Skin epidermis (tissue), 12 donors: ENCODE measurements around the gene PCSK6.
"Not testable (repeated sequence)": the region's sequence is repeated elsewhere in the genome, so short reads cannot be mapped to it uniquely, and the experiment has no call there.

Source experiments
- H3K27ac ChIP-seq, 21 experiments: fragments of 200-600 bp; sonication (generic) in 11 of 21; one replicate each; pipeline ENCODE4 v1.5.0; 2020; ENCODE audit warnings: mild to moderate bottlenecking in 3 of 21, inconsistent platforms in 2 of 21, moderate library complexity in 2 of 21
- H3K4me3 ChIP-seq, 7 experiments: fragments of 200-600 bp; sonication (generic) in 2 of 7; one replicate each; pipeline ENCODE4 v1.5.0; 2020; ENCODE audit warnings: inconsistent platforms in 2 of 7, mild to moderate bottlenecking in 2 of 7, moderate library complexity in 1 of 7

Gene PCSK6

GRCh38 chr15:101308604-101309435, 180.7 kb downstream of the PCSK6 start:
- no peak overlapping the region for H3K4me3 ChIP-seq
- no peak overlapping the region for H3K27ac ChIP-seq

DNA sequence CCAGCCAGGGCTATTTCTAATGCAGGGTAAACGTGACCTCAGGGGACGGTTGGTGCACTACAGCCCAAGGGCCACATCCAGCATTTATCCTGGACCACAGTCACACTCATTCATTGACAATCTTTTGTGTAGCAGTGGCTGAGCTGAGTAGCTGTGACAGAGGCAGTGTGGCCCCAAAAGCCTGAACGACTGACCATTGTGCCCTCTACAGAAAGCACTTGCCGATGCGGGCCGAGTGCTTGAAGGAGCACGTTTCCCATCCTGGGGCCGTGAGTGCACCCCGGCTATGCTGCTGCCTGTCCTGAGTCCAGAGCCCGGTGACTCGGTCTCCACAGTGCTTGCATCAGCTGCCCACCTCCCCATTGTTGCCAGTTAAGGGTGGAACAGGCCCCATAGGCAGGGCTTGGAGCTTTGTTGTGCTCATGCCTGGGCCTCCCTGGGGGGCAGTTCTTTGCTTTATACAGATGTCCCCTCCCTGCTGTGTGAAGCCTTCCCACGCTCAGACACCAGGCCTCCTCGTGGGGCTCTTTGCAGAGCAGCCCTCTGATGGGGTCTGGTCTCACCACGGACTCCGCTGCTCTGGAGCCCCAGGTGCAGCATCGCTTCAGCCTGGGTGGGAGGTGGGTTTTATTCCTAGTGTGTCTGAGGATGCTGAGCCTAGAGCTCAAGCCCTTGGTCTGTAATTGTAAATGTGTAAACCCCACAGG, 181.5 kb downstream of the PCSK6 start:
- Histone ChIP-seq H3K27ac (no peak overlapping the region), H3K4me3 (no peak overlapping the region)

GRCh38 chr15:101307048-101307896, 182.2 kb downstream of the PCSK6 start:
- Histone ChIP-seq H3K4me3 (no peak overlapping the region), H3K27ac (no peak overlapping the region)

DNA sequence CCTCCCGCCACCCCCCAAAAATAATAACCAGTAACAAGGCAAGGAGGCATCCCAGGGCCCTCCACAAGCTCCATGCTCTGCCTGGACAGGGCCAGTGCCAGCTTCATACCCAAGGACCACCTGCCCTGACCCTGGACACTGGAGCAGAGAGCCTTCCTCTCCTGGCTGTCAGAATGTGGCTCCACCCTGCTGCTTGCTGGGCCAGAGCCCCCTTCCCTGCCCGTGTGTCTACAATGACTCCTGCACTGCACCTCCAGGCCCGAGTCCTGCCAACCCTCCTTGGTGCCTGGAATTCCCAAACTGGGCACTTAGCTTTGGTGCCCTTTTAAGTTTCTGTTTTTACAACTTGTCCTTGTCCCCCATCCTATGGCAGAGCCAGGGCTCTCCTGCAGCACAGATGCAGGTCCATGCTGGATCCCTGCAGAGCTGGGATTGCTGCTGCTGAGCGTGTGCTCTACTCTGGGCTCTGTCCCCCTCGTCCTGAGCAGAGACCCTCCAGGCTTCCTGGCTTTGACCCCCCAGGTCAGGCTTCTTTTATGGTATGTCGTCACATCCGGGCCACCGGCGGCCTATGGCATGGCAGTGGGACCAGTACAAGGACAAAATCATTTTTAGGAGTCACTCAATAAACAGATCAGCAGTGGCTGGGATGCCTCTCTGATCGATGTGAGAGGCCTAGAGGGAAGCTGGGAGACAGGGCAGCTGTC, 183.0 kb downstream of the PCSK6 start:
- Histone ChIP-seq H3K4me3 (no peak overlapping the region), H3K27ac (no peak overlapping the region)

- Histone ChIP-seq H3K4me3 (no peak overlapping the region), H3K27ac (no peak overlapping the region)
These were observed 183.7 kb downstream of the PCSK6 start for GRCh38 chr15:101305820-101306255.

DNA sequence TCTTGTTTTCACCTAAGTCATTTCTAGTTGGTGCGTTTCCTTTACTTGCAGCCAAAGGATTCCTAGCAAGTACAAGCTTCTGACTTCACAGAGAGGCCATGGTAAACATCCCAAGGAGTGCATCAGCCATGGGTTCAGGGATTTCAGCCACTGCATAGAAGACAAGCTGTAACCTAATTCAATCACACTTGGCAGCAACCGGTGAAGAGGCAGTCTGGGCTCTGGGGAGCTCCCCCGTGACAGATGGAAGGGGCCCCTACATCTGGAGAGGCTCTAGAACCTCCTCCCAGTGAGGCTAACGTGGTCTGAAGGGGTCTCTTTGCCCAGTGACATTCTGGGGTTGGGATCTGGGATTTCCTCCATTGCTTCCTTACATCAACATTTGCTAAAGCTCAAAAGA, 186.1 kb downstream of the PCSK6 start:
- H3K4me3 ChIP-seq = no peak overlapping the region
- no peak overlapping the region for H3K27ac ChIP-seq

DNA sequence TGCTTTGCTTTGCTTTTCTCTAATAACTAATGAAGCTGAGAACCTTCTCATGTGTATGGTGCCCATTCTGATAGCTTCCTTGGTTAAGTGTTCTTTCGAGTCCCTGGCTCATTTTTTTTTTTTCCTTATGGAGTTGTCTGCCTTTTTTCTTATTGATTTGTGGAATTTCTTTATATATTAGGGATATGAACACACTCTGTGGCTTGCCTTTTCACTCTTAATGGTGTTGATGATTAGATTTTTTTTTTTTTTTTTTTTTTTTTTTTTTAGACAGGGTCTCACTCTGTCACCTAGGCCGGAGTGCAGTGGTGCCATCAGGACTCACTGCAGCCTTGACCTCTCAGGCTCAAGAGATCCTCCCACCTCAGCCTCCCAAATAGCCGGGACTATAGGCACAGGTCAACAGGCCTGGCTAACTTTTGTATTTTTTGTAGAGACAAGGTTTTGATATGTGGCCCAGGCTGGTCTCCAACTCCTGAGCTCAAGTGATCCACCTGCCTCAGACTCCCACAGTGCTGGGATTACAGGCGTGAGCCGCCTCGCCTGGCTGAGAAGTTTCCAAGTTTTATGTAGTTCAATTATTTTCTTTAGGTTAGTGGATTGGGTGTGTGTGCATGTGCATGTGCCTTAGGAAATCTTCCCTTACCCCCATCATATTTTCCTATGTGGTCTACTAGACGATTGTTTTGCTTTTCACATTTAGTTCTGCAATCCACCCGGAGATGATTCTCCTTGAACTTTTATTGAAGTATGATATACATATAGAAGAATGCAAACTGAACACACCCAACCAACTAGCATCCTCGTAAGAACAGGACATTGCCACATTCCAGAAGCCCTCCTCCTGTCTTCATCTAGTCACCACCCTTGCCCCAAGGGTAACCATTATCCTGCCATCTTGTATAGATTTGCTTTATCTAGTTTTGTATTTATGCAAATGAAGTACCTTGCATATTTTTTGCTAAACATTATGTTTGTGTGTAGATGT, 192.8 kb downstream of the PCSK6 start:
- no peak overlapping the region for H3K4me3 ChIP-seq
- peak overlapping the region in 2 of 21 experiments; percentile 21 to 96 for H3K27ac ChIP-seq

GRCh38 chr15:101295607-101296161, 193.8 kb downstream of the PCSK6 start:
- peak overlapping the region; percentile 70 to 98 (median 93) for H3K27ac ChIP-seq

DNA sequence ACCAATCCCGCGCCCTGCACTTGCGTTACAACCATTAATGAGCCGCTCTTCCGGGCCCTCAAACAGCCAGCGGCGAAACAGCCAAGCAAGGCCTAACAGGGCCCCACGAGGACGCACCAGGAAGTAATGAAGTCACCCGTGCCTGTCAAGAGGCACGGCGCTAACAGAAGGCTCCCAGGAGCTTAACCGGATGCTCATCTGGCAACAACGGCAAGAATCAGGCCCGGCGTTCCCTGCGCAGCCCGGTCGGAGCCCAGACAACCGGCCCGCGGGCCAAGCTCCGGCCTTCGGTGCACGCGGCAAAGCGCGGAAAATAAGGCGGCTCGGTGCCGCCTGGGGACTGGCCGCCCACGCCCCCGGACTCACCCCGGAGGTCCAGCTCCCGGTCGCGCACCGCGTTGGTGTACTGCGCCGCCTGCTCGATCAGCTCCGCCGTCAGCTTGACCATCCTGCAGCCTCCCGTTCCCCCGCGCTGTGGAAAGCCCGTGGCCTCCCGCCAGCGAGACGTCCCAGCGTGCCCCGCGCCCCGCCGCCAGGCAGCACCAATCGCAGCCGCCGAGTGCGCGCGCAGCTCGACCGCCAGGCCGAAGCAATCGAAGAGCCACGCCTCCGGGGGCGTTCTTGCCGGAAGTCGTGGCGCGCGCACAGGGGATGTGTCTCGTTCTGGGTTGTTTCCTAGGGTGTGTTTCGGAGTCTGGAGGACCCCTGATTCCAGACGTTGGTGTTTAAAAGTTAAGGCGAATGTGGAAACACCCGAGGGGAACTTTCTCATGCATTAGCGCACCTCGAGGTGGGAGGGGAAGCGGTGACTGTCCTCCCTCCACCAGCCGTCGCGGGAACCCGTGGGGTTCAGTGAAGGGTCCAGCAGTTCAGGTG, 194.5 kb downstream of the PCSK6 start, which contains the start of gene SNRPA1:
SNRPA1 (minus strand) TSS at position 518 of the 876 bp plus-strand sequence; CDS start at position 448, 70 bp downstream.
- H3K4me3 ChIP-seq = peak within 1 kb of the TSS; percentile 72 to 98 (median 85)
- H3K27ac ChIP-seq = peak within 1 kb of the TSS; percentile 80 to 98 (median 93)

More at GRCh38 chr15:101295607-101296161, 193.8 kb downstream of the PCSK6 start:
- H3K4me3 ChIP-seq = peak overlapping the region; percentile 72 to 98 (median 85)

DNA sequence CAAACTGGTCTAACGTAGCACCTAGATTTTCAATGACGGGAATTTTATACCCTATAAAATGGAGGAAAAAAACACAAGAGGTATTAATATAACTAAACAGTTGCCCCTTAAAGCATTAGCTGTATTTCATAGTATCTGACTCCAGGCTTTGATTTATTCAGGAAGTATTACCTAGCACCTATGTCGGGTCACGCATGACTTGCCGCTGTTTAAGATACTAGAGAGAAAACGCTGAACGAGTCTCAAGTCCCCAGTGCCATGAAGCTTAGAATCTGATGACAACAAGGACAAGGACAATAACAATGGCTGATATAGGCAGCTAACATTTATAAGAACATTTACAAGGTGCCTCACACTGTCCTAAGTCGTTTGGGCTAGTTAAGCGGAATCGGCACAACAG, 196.4 kb downstream of the PCSK6 start:
- H3K27ac ChIP-seq = peak overlapping the region in 2 of 21 experiments; percentile 28 to 92
- peak overlapping the region in 4 of 7 experiments; percentile 72 to 98 (median 88) for H3K4me3 ChIP-seq

DNA sequence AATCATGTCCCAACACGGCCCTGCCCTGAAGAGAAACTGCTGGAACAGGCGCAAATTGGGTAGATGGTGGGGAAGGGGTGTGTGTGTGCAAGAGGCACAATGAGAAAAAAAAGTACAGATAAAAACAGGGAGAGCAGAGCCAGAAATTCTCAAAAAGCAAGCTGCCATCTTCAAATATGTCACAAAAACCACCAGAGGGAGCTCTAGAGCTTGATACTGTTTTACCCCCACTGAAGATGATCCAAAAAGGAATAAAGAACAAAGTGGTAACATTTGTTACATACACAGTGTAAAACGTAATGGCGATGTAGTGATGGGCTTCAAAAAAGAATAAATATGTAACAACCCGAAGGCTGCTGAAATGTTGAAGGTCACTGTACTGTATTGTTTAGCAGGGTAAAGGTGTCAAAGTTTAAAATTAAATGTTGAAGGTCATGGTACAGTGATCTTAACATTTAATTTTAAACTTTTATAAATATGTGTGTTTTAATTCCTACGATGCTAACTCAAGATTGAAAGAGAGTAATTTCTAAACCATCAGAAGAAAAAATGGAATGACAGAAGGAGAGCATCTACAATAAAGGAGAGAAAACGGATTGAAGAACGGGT, 200.5 kb downstream of the PCSK6 start:
- H3K27ac ChIP-seq = peak overlapping the region in 1 of 21 experiments; percentile 24
- no peak overlapping the region for H3K4me3 ChIP-seq

DNA sequence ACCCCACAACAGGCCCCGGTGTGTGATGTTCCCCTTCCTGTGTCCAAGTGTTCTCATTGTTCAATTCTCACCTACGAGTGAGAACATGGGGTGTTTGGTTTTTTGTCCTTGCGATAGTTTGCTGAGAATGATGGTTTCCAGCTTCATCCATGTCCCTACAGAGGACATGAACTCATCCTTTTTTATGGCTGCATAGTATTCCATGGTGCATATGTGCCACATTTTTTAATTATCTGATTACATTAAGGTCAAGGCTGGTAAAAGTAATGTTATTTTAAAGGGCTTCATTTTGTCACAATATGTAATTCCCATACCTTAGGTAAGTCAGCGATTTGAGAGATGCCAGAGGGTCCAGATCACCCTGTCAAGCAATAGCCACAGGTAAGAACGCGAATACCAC, 202.2 kb downstream of the PCSK6 start:
- H3K4me3 ChIP-seq, H3K27ac ChIP-seq: not testable (repeated sequence)

- H3K27ac ChIP-seq = no peak overlapping the region
- H3K4me3 ChIP-seq = no peak overlapping the region
These were observed 202.9 kb downstream of the PCSK6 start for GRCh38 chr15:101286471-101287114.

- no peak overlapping the region for H3K4me3 ChIP-seq
- H3K27ac ChIP-seq = no peak overlapping the region
These were observed 205.6 kb downstream of the PCSK6 start for GRCh38 chr15:101283931-101284330.

DNA sequence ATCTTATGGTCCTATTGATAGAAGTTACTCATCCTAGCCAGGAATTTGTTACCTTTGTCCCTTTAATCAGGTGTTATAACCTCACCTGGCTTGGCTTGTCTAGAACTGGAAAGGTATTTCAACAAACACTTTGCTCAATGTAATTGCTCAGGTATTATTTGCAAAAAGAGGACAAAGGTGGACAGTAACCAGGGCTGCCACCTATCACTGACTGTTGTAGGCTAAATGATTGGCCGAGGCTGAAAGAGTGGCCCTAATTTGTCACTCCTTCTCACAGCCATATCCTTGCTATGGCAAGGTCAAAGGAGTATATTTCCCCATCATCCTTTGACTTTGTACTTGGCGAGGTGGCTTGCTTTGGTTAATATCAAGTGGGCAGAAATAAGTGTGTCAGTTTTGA, 209.5 kb downstream of the PCSK6 start:
- Histone ChIP-seq H3K4me3 (no peak overlapping the region), H3K27ac (no peak overlapping the region)
